OCI-LY1 (cell line): ENCODE data around the gene ARHGAP10.
"Not testable (repeated sequence)": the region's sequence is repeated elsewhere in the genome, so short reads cannot be mapped to it uniquely, and the experiment has no call there.

Experiments
- H2AFZ ChIP-seq: fragments of 200-600 bp; sonication (generic), shearing (Covaris generic); 2 replicates; pipeline ENCODE4 v1.6.0; 2014; ENCODE audit warnings: antibody characterized with exemption, mild to moderate bottlenecking, low read length
- H3F3A ChIP-seq: fragments of 200-600 bp; sonication (generic), shearing (Covaris generic); 2 replicates; pipeline ENCODE4 v1.6.0; 2014; ENCODE audit warnings: mild to moderate bottlenecking, antibody characterized with exemption, low read length, moderate library complexity; ENCODE audit not compliant: insufficient read depth
- H3K27ac ChIP-seq: fragments of 200-600 bp; sonication (generic); 2 replicates; pipeline ENCODE4 v1.5.1; 2014; ENCODE audit warnings: low read length, mixed run types, mild to moderate bottlenecking, low read depth; ENCODE audit not compliant: poor library complexity, severe bottlenecking
- H3K27me3 ChIP-seq: fragments of 200-600 bp; sonication (generic); 2 replicates; pipeline ENCODE4 v1.6.0; 2014; ENCODE audit warnings: antibody characterized with exemption, mild to moderate bottlenecking, low read length, moderate library complexity; ENCODE audit not compliant: insufficient read depth
- H3K36me3 ChIP-seq: fragments of 200-600 bp; sonication (generic); 2 replicates; pipeline ENCODE4 v1.6.1; 2014; ENCODE audit warnings: mild to moderate bottlenecking, antibody characterized with exemption, low read length, moderate library complexity, mixed read lengths; ENCODE audit not compliant: insufficient read depth
- H3K4me1 ChIP-seq: fragments of 200-600 bp; sonication (generic); 2 replicates; pipeline ENCODE4 v1.5.1; 2014; ENCODE audit warnings: mild to moderate bottlenecking, low read length, moderate library complexity; ENCODE audit not compliant: insufficient read depth, severe bottlenecking
- H3K4me2 ChIP-seq: fragments of 200-600 bp; sonication (generic), shearing (Covaris generic); 2 replicates; pipeline ENCODE4 v1.6.1; 2014; ENCODE audit warnings: low read length
- H3K4me3 ChIP-seq: fragments of 200-600 bp; sonication (generic); 2 replicates; pipeline ENCODE4 v1.5.1; 2014; ENCODE audit warnings: low read length, low read depth, mild to moderate bottlenecking, mixed read lengths; ENCODE audit not compliant: poor library complexity, severe bottlenecking
- H3K79me2 ChIP-seq: fragments of 200-600 bp; shearing (Covaris generic); 2 replicates; pipeline ENCODE4 v1.6.1; 2016; ENCODE audit warnings: mixed run types, low read length, mixed read lengths; ENCODE audit not compliant: insufficient read depth
- H3K9ac ChIP-seq: fragments of 200-600 bp; sonication (generic), shearing (Covaris generic); 2 replicates; pipeline ENCODE4 v1.6.1; 2014; ENCODE audit warnings: mild to moderate bottlenecking, low read length, mixed read lengths
- H3K9me2 ChIP-seq: fragments of 200-600 bp; sonication (generic), shearing (Covaris generic); 2 replicates; pipeline ENCODE4 v1.6.1; 2014; ENCODE audit warnings: low read depth, mild to moderate bottlenecking, low read length, mixed read lengths
- H3K9me3 ChIP-seq: fragments of 200-600 bp; shearing (Covaris generic); 2 replicates; pipeline ENCODE4 v1.6.1; 2014; ENCODE audit warnings: low read length, mixed read lengths
- H4K20me1 ChIP-seq: fragments of 200-600 bp; sonication (generic), shearing (Covaris generic); 2 replicates; pipeline ENCODE4 v1.6.0; 2016; ENCODE audit warnings: mild to moderate bottlenecking, low read length; ENCODE audit not compliant: insufficient read depth
- CTCF ChIP-seq: fragments of 200-600 bp; sonication (generic), shearing (Covaris generic); IDR thresholded peaks from 2 replicates; pipeline ENCODE4 v1.5.1; 2017; ENCODE audit warnings: mild to moderate bottlenecking, antibody characterized with exemption, low read length, moderate library complexity, mixed read lengths
- EZH2 ChIP-seq: fragments of 200-600 bp; sonication (generic), shearing (Covaris generic); IDR thresholded peaks from 2 replicates; pipeline ENCODE4 v1.8.0; 2017; ENCODE audit warnings: borderline replicate concordance, mixed run types, mild to moderate bottlenecking, antibody characterized with exemption, low read length, moderate library complexity, mixed read lengths

The ARHGAP10 gene

GRCh38 chr4:147880511-147880910 is 148.6 kb downstream of the ARHGAP10 start:
- H3K9me3 ChIP-seq = no peaks in the 10 kb centered on the region
- no peak overlapping the region for H3K4me2 ChIP-seq
- H3K9me2 ChIP-seq = no peaks in the 10 kb centered on the region
- H3K79me2 ChIP-seq = no peaks in the 10 kb centered on the region
- no peak overlapping the region for H3K4me3 ChIP-seq
- H3K27me3 ChIP-seq = no peaks in the 10 kb centered on the region
- H3K27ac ChIP-seq = no peak overlapping the region
- TF ChIP-seq EZH2 (no peak), CTCF (no peak)
- no peaks in the 10 kb centered on the region for H4K20me1 ChIP-seq
- no peak overlapping the region for H2AFZ ChIP-seq
- H3K9ac ChIP-seq = no peak overlapping the region
- H3K4me1 ChIP-seq = no peaks in the 10 kb centered on the region
- H3K36me3 ChIP-seq = no peaks in the 10 kb centered on the region
- H3F3A ChIP-seq = no peaks in the 10 kb centered on the region

GRCh38 chr4:147884536-147884935 is 152.6 kb downstream of the ARHGAP10 start:
- Histone ChIP-seq H3K79me2 (no peaks in the 10 kb centered on the region), H3K4me2 (no peak overlapping the region), H4K20me1 (no peaks in the 10 kb centered on the region), H3K9me3 (no peaks in the 10 kb centered on the region), H3K9ac (no peak overlapping the region), H3K9me2 (no peaks in the 10 kb centered on the region), H2AFZ (no peak overlapping the region), H3F3A (no peaks in the 10 kb centered on the region), H3K4me3 (no peak overlapping the region), H3K4me1 (no peaks in the 10 kb centered on the region), H3K27ac (no peak overlapping the region), H3K27me3 (no peaks in the 10 kb centered on the region), H3K36me3 (no peaks in the 10 kb centered on the region)
- TF ChIP-seq EZH2 (no peak), CTCF (no peak)

GRCh38 chr4:147885216-147885615 is 153.3 kb downstream of the ARHGAP10 start:
- H2AFZ ChIP-seq, H3K4me2 ChIP-seq, H3K27ac ChIP-seq, H3K36me3 ChIP-seq, H3K9me2 ChIP-seq, H3F3A ChIP-seq, H3K4me1 ChIP-seq, H3K27me3 ChIP-seq, H4K20me1 ChIP-seq, H3K9me3 ChIP-seq, H3K4me3 ChIP-seq, H3K9ac ChIP-seq, H3K79me2 ChIP-seq: not testable (repeated sequence)

GRCh38 chr4:147891476-147892115 is 159.7 kb downstream of the ARHGAP10 start:
- Histone ChIP-seq H3F3A (no peaks in the 10 kb centered on the region), H3K9ac (no peak overlapping the region), H3K36me3 (no peaks in the 10 kb centered on the region), H3K4me1 (no peaks in the 10 kb centered on the region), H3K4me3 (no peak overlapping the region), H3K79me2 (no peaks in the 10 kb centered on the region), H3K9me2 (no peaks in the 10 kb centered on the region), H3K9me3 (no peaks in the 10 kb centered on the region), H3K27ac (no peak overlapping the region), H2AFZ (no peak overlapping the region), H3K27me3 (no peaks in the 10 kb centered on the region), H4K20me1 (no peaks in the 10 kb centered on the region), H3K4me2 (no peak overlapping the region)
- TF ChIP-seq CTCF (no peak), EZH2 (no peak)
